Pancreas (tissue), 10 donors: Measurements from ENCODE around the gene GAB3. TPM values are rescaled to one million over a fixed set of nuclear protein-coding genes. Genes with fewer than 3 reads are reported as not detected.

Source experiments
- ATAC-seq, 4 donors: fragments of 200-7000 bp; cut with Tn5 transposase; one replicate each; pipeline versions ENCODE4 v1.8.0 to v1.9.1; 2020; ENCODE audit warnings: mild to moderate bottlenecking in 4 of 4, moderate library complexity in 4 of 4
- DNase-seq, 6 donors: peaks; one replicate each; pipeline ENCODE4 v3.0.0-alpha.2; 2020
- FAIRE-seq: peaks from 2 replicates; lab custom pipeline; 2012; peaks lifted over from hg19 to GRCh38; lab: Jason Lieb, UNC
- H3K27ac ChIP-seq, 4 donors: fragments of 200-600 bp; sonication (generic); 1 replicate in 3 of 4; 2 replicates in 1 of 4; pipeline versions ENCODE4 v1.5.0 to v1.8.0; 2020
- H3K27me3 ChIP-seq, 4 donors: fragments of 200-600 bp; one replicate each; pipeline ENCODE4 v1.8.0; 2021
- H3K36me3 ChIP-seq, 3 donors: fragments of 200-600 bp; sonication (generic) in 1 of 3; one replicate each; pipeline versions ENCODE4 v1.5.0 to v1.8.0; 2020 to 2021
- H3K4me1 ChIP-seq, 3 donors: fragments of 200-600 bp; one replicate each; pipeline ENCODE4 v1.8.0; 2021
- H3K4me3 ChIP-seq, 4 donors: fragments of 200-600 bp; sonication (generic) in 2 of 4; one replicate each; pipeline versions ENCODE4 v1.5.0 to v1.8.0; 2020 to 2021
- H3K9me3 ChIP-seq, 4 donors: fragments of 200-600 bp; one replicate each; pipeline ENCODE4 v1.8.0; 2021
- WGBS, 2 donors: extraction: QIAGEN DNeasy Blood & Tissue Kit; methylation state at CpG; one replicate each; pipeline ENCODE4 v1.1.7; 2013; 5-methylcytosine and 5-hydroxymethylcytosine counted together
- intact Hi-C, 3 donors: fragments of 100-400 bp; cut with DNase I; formaldehyde crosslinking; loops; one replicate each; pipeline versions ENCODE4 v1.11.1 to v1.14.2; 2022
- polyA plus RNA-seq, 2 donors: library from polyadenylated mRNA; stranded (reverse); fragments of 200-250 nt; gene quantifications; one replicate each; pipeline ENCODE4 v1.2.3, GENCODE V29; 2013
- total RNA-seq, 6 donors: library from RNA; stranded (reverse); fragmentation: NEBNext Ultra II Directional in 4 of 6; extraction: Animal tissue kit (Norgen Biotek cat#: 25700) in 4 of 6; gene quantifications; one replicate each; pipeline versions ENCODE4 v1.2.1 to v1.2.4, GENCODE V29; 2021 to 2023
- TF ChIP-seq, protein P1 (sequence below), 4 donors: fragments of 200-600 bp; sonication (generic) in 3 of 4; IDR thresholded peaks; one replicate each; pipeline versions ENCODE4 v1.5.0 to v1.8.0; 2021; ENCODE audit warnings: antibody characterized with exemption in 4 of 4
- donor health status: healthy with polysubstance abuse.
- donor health status: DM: no; HTN: no; CAD: no; lungs with moderate emphysema.
- donor health status: DM: no; HTN: no; CAD: no.
- donor health status: control.
- donor health status: control.
- donor health status: Bipolar disorder and iron deficiency.
- donor health status: DM: yes; HTN: yes; CAD: no.
- donor health status: DM: no; HTN: no; CAD: no.
- donor health status: DM: no; HTN: no; CAD: no.
- donor health status: DM: yes; HTN: yes; CAD: no.

GAB3 gene
- total and polyA plus RNA-seq, 8 donors = 1.2 to 4.0 (median 1.4) TPM

DNA sequence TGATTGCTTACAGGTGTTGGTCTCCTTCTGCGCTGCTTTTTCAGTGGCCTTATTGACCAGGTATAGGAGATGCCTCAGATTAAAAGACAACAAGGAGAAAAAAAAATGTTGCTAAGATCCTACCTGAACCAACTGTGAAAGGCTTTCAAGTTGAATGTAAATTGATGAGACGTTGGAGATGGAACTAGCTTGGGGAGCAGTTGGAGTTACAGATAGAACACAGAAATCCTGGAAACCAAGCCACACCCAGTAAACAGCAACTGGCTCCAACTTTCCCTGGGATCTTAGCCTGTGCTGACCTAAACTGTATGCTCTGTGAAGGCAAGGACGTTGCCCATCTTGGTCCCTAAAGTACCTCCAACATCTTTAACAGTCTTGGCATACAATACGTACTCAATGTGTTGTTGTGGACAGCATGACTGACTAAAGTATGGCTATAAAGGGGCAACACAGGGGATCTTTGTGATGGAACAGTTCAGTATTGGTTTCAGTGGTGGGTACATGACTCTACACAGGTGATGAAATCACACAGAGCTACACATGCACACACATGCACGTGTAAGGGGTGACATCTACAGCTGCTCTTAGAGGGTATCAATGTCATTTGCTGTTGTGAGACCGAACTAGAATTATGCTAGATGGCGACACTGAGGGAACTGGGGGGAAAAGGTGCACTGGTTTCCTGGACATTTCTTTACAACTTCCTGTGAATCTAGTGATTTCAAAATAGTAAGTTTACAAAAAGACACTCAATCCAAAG lies 22.3 kb downstream of the GAB3 start:
- FAIRE-seq (no peak), DNase-seq (no peak), ATAC-seq (no peak)
- no peaks in the 10 kb centered on the region for H3K36me3 ChIP-seq
- TF ChIP-seq, protein P1, sequence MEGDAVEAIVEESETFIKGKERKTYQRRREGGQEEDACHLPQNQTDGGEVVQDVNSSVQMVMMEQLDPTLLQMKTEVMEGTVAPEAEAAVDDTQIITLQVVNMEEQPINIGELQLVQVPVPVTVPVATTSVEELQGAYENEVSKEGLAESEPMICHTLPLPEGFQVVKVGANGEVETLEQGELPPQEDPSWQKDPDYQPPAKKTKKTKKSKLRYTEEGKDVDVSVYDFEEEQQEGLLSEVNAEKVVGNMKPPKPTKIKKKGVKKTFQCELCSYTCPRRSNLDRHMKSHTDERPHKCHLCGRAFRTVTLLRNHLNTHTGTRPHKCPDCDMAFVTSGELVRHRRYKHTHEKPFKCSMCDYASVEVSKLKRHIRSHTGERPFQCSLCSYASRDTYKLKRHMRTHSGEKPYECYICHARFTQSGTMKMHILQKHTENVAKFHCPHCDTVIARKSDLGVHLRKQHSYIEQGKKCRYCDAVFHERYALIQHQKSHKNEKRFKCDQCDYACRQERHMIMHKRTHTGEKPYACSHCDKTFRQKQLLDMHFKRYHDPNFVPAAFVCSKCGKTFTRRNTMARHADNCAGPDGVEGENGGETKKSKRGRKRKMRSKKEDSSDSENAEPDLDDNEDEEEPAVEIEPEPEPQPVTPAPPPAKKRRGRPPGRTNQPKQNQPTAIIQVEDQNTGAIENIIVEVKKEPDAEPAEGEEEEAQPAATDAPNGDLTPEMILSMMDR (IDR thresholded peaks at IDR 0.05) = no peak
- intact Hi-C loops = no loop called here
- WGBS, 2 donors = 61 to 74% methylated on average over 7 of the region's 7 CpGs
- no peaks in the 10 kb centered on the region for H3K9me3 ChIP-seq
- peak overlapping the region; percentile 24 to 68 (median 30) for H3K27ac ChIP-seq
- peaks cover 0 to 7% (median 0%) of the 10 kb centered on the region in 4 donors for H3K27me3 ChIP-seq
- H3K4me3 ChIP-seq = no peak overlapping the region
- H3K4me1 ChIP-seq = peaks cover 0 to 6% (median 5%) of the 10 kb centered on the region in 3 donors

GRCh38 chrX:154727871-154728270 lies 23.0 kb downstream of the GAB3 start:
- WGBS, 2 donors = 45 to 50% methylated on average over 3 of the region's 3 CpGs
- Histone ChIP-seq H3K9me3 (no peaks in the 10 kb centered on the region), H3K27me3 (peaks cover 0 to 7% (median 0%) of the 10 kb centered on the region in 4 donors), H3K4me1 (peaks cover 0 to 6% (median 5%) of the 10 kb centered on the region in 3 donors), H3K4me3 (no peak overlapping the region), H3K27ac (peak overlapping the region; percentile 11 to 68 (median 34)), H3K36me3 (no peaks in the 10 kb centered on the region)
- intact Hi-C loops = no loop called here
- FAIRE-seq (no peak), DNase-seq (peak in 2 of 6 donors; percentile 41 to 47), ATAC-seq (peak; percentile 38 to 70 (median 58))
- TF ChIP-seq, protein P1 (IDR thresholded peaks at IDR 0.05) = no peak

- DNase-seq (no peak), FAIRE-seq (no peak), ATAC-seq (no peak)
- 58 to 76% methylated on average over 1 of the region's 1 CpG for WGBS, 2 donors
- peaks cover 0 to 6% (median 5%) of the 10 kb centered on the region in 3 donors for H3K4me1 ChIP-seq
- intact Hi-C loops = no loop called here
- no peak overlapping the region for H3K4me3 ChIP-seq
- TF ChIP-seq, protein P1 (IDR thresholded peaks at IDR 0.05) = no peak
- H3K27me3 ChIP-seq = peaks cover 0 to 7% (median 0%) of the 10 kb centered on the region in 4 donors
- no peaks in the 10 kb centered on the region for H3K36me3 ChIP-seq
- H3K9me3 ChIP-seq = no peaks in the 10 kb centered on the region
- H3K27ac ChIP-seq = peak overlapping the region; percentile 5 to 68 (median 34)
These were observed 23.5 kb downstream of the GAB3 start for GRCh38 chrX:154727418-154727817.

- Histone ChIP-seq H3K27ac (no peak overlapping the region), H3K4me1 (peaks cover 0 to 6% (median 5%) of the 10 kb centered on the region in 3 donors), H3K9me3 (no peaks in the 10 kb centered on the region), H3K4me3 (no peak overlapping the region), H3K36me3 (no peaks in the 10 kb centered on the region), H3K27me3 (peaks cover 0 to 17% (median 0%) of the 10 kb centered on the region in 4 donors)
- DNase-seq (no peak), ATAC-seq (peak in 1 of 4 donors; percentile 46), FAIRE-seq (no peak)
- TF ChIP-seq, protein P1 (IDR thresholded peaks at IDR 0.05) = no peak
- intact Hi-C loops = no loop called here
- WGBS, 2 donors = 75 to 83% methylated on average over 2 of the region's 2 CpGs
These were observed 25.7 kb downstream of the GAB3 start for GRCh38 chrX:154724993-154725756.
